AG09309 (cell line): ENCODE results near the gene C1QTNF4.

Experiments used
- DNase-seq: peaks from one replicate; pipeline ENCODE4 v3.0.0-alpha.2; 2010; ENCODE audit warnings: low read depth
- H3K4me3 ChIP-seq: 2 replicates; pipeline ENCODE4 v1.5.1; 2011; ENCODE audit warnings: mild to moderate bottlenecking, low read depth, low read length, moderate library complexity; ENCODE audit not compliant: control insufficient read depth
- CTCF ChIP-seq: IDR thresholded peaks from 2 replicates; pipeline ENCODE4 v1.5.1; 2011; ENCODE audit warnings: mild to moderate bottlenecking, low read depth, low read length, inconsistent platforms; ENCODE audit not compliant: insufficient read depth, control insufficient read depth; ENCODE audit errors: missing control alignments

The C1QTNF4 gene

GRCh38 chr11:47578524-47579494 lies 15.4 kb downstream of the C1QTNF4 start, which contains the start of the genes KBTBD4 and NDUFS3:
Gene KBTBD4, minus strand, starts transcription at chr11:47578970. Its CDS starts 19 bp downstream, at chr11:47578951.
Gene NDUFS3, plus strand, starts transcription at chr11:47579074. Its CDS starts 18 bp downstream, at chr11:47579092.
- H3K4me3 ChIP-seq: peak within 1 kb of the TSS; percentile 84
- no peak for TF ChIP-seq CTCF
- DNase-seq: peak; percentile 63

- DNase-seq: no peak
- TF ChIP-seq CTCF: no peak
These were observed 16.7 kb downstream of the C1QTNF4 start for GRCh38 chr11:47577460-47578041.

GRCh38 chr11:47573321-47573720 lies 20.9 kb downstream of the C1QTNF4 start:
- TF ChIP-seq CTCF: no peak
- H3K4me3 ChIP-seq: no peak overlapping the region
- no peak for DNase-seq

More at GRCh38 chr11:47577460-47578041, 16.7 kb downstream of the C1QTNF4 start:
- peak overlapping the region; percentile 84 for H3K4me3 ChIP-seq

GRCh38 chr11:47572715-47573255 lies 21.4 kb downstream of the C1QTNF4 start:
- H3K4me3 ChIP-seq: no peak overlapping the region
- DNase-seq: no peak
- TF ChIP-seq CTCF: no peak

GRCh38 chr11:47571895-47572294 lies 22.3 kb downstream of the C1QTNF4 start:
- DNase-seq: no peak
- no peak overlapping the region for H3K4me3 ChIP-seq
- no peak for TF ChIP-seq CTCF

- no peak overlapping the region for H3K4me3 ChIP-seq
- no peak for TF ChIP-seq CTCF
- DNase-seq: no peak
These were observed 22.9 kb downstream of the C1QTNF4 start for GRCh38 chr11:47571357-47571729.
